Fibroblast of pulmonary artery (primary cell): ENCODE measurements around the gene CTTNBP2.

ENCODE experiments used
- DNase-seq: peaks from one replicate; pipeline ENCODE4 v3.0.0-alpha.2; 2010; ENCODE audit warnings: low read depth
- H3K4me3 ChIP-seq: replicated peaks from 2 replicates; pipeline ENCODE4 v1.5.1; 2011; ENCODE audit warnings: low read depth, mild to moderate bottlenecking, control low read depth, low read length, moderate library complexity
- TF ChIP-seq, protein P1 (sequence below): IDR thresholded peaks from 2 replicates; pipeline ENCODE4 v1.5.1; 2011; ENCODE audit warnings: mild to moderate bottlenecking, control low read depth, low read length, inconsistent platforms; ENCODE audit errors: missing control alignments

Gene CTTNBP2

DNA sequence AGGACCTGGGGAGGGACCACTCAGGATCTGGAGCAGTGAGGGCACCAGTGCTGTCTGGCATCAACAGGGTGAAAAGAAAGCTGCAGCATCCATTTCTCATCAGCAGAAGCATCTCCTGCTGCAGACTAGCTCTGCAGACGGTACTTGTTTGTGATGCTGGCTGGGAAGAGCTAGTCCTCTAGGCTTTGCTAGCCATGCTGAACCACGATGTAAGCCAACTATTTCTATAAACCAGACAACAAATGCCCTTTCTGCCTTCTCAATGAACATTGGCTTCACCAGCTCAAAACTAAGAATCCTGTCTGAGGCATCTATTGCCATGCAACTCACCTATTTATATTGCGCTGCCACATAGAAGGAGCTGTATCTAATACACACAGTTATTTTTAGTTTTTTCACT, 65.6 kb downstream of the CTTNBP2 start:
- no peak for DNase-seq
- TF ChIP-seq, protein P1, sequence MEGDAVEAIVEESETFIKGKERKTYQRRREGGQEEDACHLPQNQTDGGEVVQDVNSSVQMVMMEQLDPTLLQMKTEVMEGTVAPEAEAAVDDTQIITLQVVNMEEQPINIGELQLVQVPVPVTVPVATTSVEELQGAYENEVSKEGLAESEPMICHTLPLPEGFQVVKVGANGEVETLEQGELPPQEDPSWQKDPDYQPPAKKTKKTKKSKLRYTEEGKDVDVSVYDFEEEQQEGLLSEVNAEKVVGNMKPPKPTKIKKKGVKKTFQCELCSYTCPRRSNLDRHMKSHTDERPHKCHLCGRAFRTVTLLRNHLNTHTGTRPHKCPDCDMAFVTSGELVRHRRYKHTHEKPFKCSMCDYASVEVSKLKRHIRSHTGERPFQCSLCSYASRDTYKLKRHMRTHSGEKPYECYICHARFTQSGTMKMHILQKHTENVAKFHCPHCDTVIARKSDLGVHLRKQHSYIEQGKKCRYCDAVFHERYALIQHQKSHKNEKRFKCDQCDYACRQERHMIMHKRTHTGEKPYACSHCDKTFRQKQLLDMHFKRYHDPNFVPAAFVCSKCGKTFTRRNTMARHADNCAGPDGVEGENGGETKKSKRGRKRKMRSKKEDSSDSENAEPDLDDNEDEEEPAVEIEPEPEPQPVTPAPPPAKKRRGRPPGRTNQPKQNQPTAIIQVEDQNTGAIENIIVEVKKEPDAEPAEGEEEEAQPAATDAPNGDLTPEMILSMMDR: no peak
- H3K4me3 ChIP-seq: no peak overlapping the region

DNA sequence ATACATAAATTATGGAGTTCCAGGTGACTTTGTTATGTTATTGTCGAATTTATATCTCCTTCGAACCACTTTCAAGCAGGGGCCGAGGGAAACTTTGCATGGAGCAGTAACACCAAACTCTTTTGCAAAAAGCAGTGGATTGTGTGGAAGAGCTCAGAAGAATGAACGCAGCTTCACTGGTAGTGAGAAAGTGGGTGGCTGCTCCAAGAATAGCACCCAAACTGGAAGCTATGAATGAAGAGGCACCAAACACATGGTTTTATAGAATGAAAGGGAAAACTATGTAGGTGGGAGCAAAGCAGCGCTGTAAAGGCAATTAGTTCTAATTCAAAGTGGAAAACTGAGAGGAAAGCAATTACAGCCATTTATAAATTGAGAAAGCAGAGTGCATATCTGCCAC, 67.2 kb downstream of the CTTNBP2 start:
- TF ChIP-seq, protein P1: no peak
- H3K4me3 ChIP-seq: no peak overlapping the region
- no peak for DNase-seq

DNA sequence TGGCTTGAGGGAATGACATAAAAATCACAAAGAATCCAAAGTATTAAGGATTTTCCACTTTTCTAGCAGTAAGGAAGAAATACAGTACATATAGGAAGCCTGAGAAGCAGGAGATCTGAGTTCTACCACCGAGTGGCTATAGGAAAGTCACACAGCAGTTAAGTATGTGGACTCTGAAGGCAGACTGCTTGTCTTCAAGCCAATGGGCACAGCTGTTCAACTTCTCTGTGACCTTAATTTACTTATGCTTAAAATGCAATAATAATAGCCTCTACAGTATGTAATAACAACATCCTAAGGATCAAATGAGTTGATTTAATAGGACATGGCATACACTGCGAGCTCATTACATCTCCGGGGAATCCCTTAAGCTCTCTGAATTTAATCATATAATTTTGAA, 68.0 kb downstream of the CTTNBP2 start:
- DNase-seq: no peak
- TF ChIP-seq, protein P1: no peak

DNA sequence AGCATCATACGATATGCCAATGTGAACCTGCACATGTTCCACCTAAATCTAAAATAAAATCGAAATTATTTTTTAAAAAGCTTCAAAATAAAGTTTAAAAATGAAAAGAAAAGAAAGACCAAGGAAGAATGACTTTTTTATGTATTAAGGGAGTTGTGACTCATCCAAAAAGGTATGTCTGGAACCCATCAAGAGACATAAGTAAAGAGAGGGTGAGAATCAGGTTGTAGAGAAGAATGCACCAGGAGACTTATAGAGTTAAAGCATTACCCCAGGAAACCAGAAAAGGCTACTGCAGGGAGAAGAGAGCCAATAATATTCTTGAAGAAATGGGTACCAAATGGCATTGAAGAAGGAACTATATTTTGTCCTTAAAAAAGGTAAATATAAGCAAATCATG, 69.8 kb downstream of the CTTNBP2 start:
- no peak for DNase-seq
- TF ChIP-seq, protein P1: no peak
- H3K4me3 ChIP-seq: no peak overlapping the region

More for the DNA sequence above, 68.0 kb downstream of the CTTNBP2 start:
- H3K4me3 ChIP-seq: no peak overlapping the region

DNA sequence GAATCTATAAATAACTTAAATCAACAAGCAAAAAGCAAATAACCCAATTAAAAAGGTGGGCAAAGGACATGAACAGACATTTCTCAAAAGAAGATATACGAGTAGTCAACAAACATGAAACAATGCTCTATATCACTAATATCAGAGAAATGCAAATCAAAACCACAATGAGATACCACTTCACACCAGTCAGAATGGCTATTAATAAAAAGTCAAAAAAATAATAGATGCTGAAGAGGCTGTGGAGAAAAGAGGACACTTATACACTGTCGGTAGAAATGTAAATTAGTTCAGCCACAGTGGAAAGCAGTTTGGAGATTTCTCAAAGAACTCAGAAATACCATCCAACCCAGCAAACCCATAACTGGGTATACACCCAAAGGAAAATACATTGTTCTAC, 70.6 kb downstream of the CTTNBP2 start:
- TF ChIP-seq, protein P1: no peak
- DNase-seq: no peak
- H3K4me3 ChIP-seq: no peak overlapping the region

DNA sequence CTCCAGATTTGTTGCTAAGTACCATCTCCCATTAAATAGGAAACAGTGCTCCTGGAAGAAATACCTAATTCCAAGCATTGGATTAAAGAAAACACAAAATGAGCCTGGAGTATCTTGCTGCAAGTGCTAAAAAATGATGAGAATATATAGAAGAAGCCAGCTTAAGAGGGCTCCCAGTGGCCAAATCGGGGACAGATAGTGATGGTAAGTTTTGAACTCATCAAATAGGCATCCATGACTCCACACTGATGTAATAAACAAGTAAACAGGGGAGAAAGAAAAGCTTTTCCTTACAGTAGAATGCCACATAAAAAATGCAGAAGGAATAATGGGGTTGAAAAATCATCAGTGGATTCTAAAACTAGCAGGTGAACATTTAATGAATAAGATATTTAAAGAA, 72.4 kb downstream of the CTTNBP2 start:
- H3K4me3 ChIP-seq: no peak overlapping the region
- TF ChIP-seq, protein P1: no peak
- no peak for DNase-seq

DNA sequence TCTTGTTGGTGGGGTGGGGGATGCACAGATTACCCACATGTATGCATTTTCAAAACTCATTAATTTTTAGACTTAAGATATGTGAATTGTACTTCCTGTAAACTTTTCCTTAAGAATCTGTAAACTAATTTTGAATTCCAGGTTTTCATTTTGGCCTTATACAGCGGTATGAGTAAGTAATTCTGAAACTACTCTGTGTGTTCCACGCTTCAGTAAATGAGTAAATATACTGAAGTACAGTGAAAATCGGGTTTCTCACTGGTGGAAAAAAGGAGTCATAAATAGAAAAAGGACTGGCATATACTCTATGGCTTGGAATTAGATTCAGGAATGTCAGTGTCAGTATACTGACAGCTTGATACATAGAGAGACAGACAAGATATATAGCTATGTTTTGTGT, 72.8 kb downstream of the CTTNBP2 start:
- TF ChIP-seq, protein P1: no peak
- DNase-seq: no peak
- H3K4me3 ChIP-seq: no peak overlapping the region
